H1 (cell line): ENCODE data around the gene PLCB4. TPM values are rescaled to one million over a fixed set of nuclear protein-coding genes. Genes with fewer than 3 reads are reported as not detected.

ENCODE experiments used
- CTCF ChIA-PET: fragments of 300-600 bp; sonication (Branson Sonifier 250); formaldehyde crosslinking; loops from one replicate; lab custom pipeline; 2021; ENCODE audit not compliant: partially characterized antibody; lab: Charles Lee
- POLR2A ChIA-PET: fragments of 300-600 bp; sonication (Branson Sonifier 250); formaldehyde crosslinking; loops from one replicate; lab custom pipeline; 2021; ENCODE audit warnings: inconsistent platforms; ENCODE audit not compliant: partially characterized antibody; lab: Charles Lee
- DNase-seq, 2 experiments: peaks; one replicate each; pipeline versions ENCODE4 v3.0.0 to v3.0.0-alpha.2; 2010 to 2022; ENCODE audit warnings: low spot score in 2 of 2, low read depth in 1 of 2, mixed read lengths in 1 of 2
- FAIRE-seq: peaks from 2 replicates; lab custom pipeline; 2011; peaks lifted over from hg19 to GRCh38; lab: Jason Lieb, UNC
- H2AFZ ChIP-seq: 2 replicates; pipeline ENCODE4 v1.8.1; 2012; ENCODE audit warnings: low read length, inconsistent platforms
- H2AK5ac ChIP-seq: 2 replicates; pipeline ENCODE4 v1.6.1; 2013; ENCODE audit warnings: low read depth, low read length
- H2BK120ac ChIP-seq: replicated peaks from 2 replicates; pipeline ENCODE3; 2013; ENCODE audit warnings: low read depth, low read length, inconsistent platforms
- H2BK12ac ChIP-seq: 2 replicates; pipeline ENCODE4 v1.6.1; 2013; ENCODE audit warnings: low read depth, low read length
- H2BK15ac ChIP-seq: 2 replicates; pipeline ENCODE4 v1.6.1; 2013; ENCODE audit warnings: low read length
- H2BK20ac ChIP-seq: 2 replicates; pipeline ENCODE4 v1.6.1; 2013; ENCODE audit warnings: low read length
- H2BK5ac ChIP-seq: 2 replicates; pipeline ENCODE4 v1.6.1; 2013; ENCODE audit warnings: low read depth, low read length
- H3K14ac ChIP-seq: 2 replicates; pipeline ENCODE4 v1.6.1; 2013; ENCODE audit warnings: inconsistent platforms; ENCODE audit not compliant: insufficient read length
- H3K18ac ChIP-seq: 2 replicates; pipeline ENCODE4 v1.6.1; 2013; ENCODE audit warnings: low read length; ENCODE audit errors: extremely low read depth
- H3K23ac ChIP-seq: 2 replicates; pipeline ENCODE4 v1.6.1; 2013; ENCODE audit warnings: inconsistent platforms; ENCODE audit not compliant: insufficient read length
- H3K23me2 ChIP-seq: 2 replicates; pipeline ENCODE4 v1.6.1; 2013; ENCODE audit warnings: low read depth, low read length
- H3K27ac ChIP-seq: 2 replicates; pipeline ENCODE4 v1.6.1; 2011; ENCODE audit warnings: low read depth, low read length, inconsistent platforms
- H3K27me3 ChIP-seq, 4 experiments: replicated peaks in 1 of 4; 1 replicate in 1 of 4; 2 replicates in 3 of 4; pipeline versions ENCODE4 v1.6.1 to v1.8.1; 2011 to 2013; ENCODE audit warnings: low read length in 3 of 4, mild to moderate bottlenecking in 3 of 4, inconsistent platforms in 2 of 4, mixed read lengths in 2 of 4, moderate library complexity in 1 of 4; ENCODE audit not compliant: control insufficient read depth in 3 of 4, insufficient read depth in 3 of 4; ENCODE audit errors: extremely low read depth in 1 of 4
- H3K36me3 ChIP-seq, 4 experiments: 2 replicates each; pipeline versions ENCODE4 v1.6.1 to v1.8.1; 2011 to 2013; ENCODE audit warnings: mild to moderate bottlenecking in 4 of 4, low read length in 3 of 4, moderate library complexity in 2 of 4, control low read depth in 1 of 4, inconsistent platforms in 1 of 4; ENCODE audit not compliant: insufficient read depth in 4 of 4, control insufficient read depth in 2 of 4
- H3K4ac ChIP-seq: replicated peaks from 2 replicates; pipeline ENCODE3; 2013; ENCODE audit warnings: low read length, low read depth, mixed read lengths, inconsistent platforms; ENCODE audit not compliant: insufficient read length
- H3K4me1 ChIP-seq, 4 experiments: replicated peaks in 1 of 4; 1 replicate in 1 of 4; 2 replicates in 3 of 4; pipeline versions ENCODE4 v1.6.1 to v1.8.1; 2011 to 2013; ENCODE audit warnings: low read length in 3 of 4, inconsistent platforms in 2 of 4, mixed read lengths in 1 of 4; ENCODE audit not compliant: insufficient read depth in 4 of 4, control insufficient read depth in 3 of 4
- H3K4me2 ChIP-seq, 2 experiments: 2 replicates each; pipeline versions ENCODE4 v1.6.1 to v1.8.1; 2011 to 2013; ENCODE audit warnings: low read depth in 2 of 2, low read length in 2 of 2, control low read depth in 1 of 2, inconsistent platforms in 1 of 2, mild to moderate bottlenecking in 1 of 2; ENCODE audit not compliant: insufficient read depth in 1 of 2
- H3K4me3 ChIP-seq, 4 experiments: fragments of 200-600, 300-600 bp in 1 of 4; sonication (generic), shearing (Covaris generic), sonication (Bioruptor Twin) in 1 of 4; 2 replicates each; pipeline versions ENCODE4 v1.5.1 to v1.8.1; 2011 to 2016; ENCODE audit warnings: low read length in 4 of 4, low read depth in 3 of 4, control low read depth in 2 of 4, inconsistent platforms in 2 of 4, mild to moderate bottlenecking in 2 of 4, mixed read lengths in 1 of 4, moderate library complexity in 1 of 4; ENCODE audit not compliant: insufficient read depth in 2 of 4; ENCODE audit errors: extremely low read depth in 1 of 4
- H3K56ac ChIP-seq: replicated peaks from 2 replicates; pipeline ENCODE3; 2013; ENCODE audit warnings: low read depth, mild to moderate bottlenecking, mixed read lengths, low read length, inconsistent platforms; ENCODE audit not compliant: insufficient read length
- H3K79me1 ChIP-seq: 2 replicates; pipeline ENCODE4 v1.6.1; 2013; ENCODE audit warnings: low read depth, low read length, control low read depth
- H3K79me2 ChIP-seq, 2 experiments: 2 replicates each; pipeline versions ENCODE4 v1.6.1 to v1.8.1; 2012 to 2013; ENCODE audit warnings: low read length in 2 of 2, mild to moderate bottlenecking in 2 of 2, inconsistent platforms in 1 of 2; ENCODE audit not compliant: insufficient read depth in 2 of 2, control insufficient read depth in 1 of 2
- H3K9ac ChIP-seq, 4 experiments: replicated peaks in 1 of 4; 1 replicate in 1 of 4; 2 replicates in 3 of 4; pipeline versions ENCODE4 v1.6.1 to v1.8.1; 2011 to 2013; ENCODE audit warnings: low read depth in 3 of 4, low read length in 3 of 4, control low read depth in 2 of 4, mild to moderate bottlenecking in 2 of 4, moderate library complexity in 2 of 4, inconsistent platforms in 1 of 4; ENCODE audit errors: extremely low read depth in 1 of 4
- H3K9me3 ChIP-seq, 2 experiments: 2 replicates each; pipeline versions ENCODE4 v1.6.1 to v1.8.1; 2012 to 2013; ENCODE audit warnings: mild to moderate bottlenecking in 2 of 2, moderate library complexity in 2 of 2, control low read depth in 1 of 2, inconsistent platforms in 1 of 2, low read depth in 1 of 2, low read length in 1 of 2, mixed read lengths in 1 of 2; ENCODE audit not compliant: insufficient read depth in 2 of 2
- H4K20me1 ChIP-seq, 2 experiments: replicated peaks in 1 of 2; 2 replicates each; pipeline versions ENCODE3 to v1.8.1; 2011 to 2013; ENCODE audit warnings: inconsistent platforms in 2 of 2, low read length in 2 of 2, mild to moderate bottlenecking in 1 of 2; ENCODE audit not compliant: insufficient read depth in 2 of 2, control insufficient read depth in 1 of 2
- H4K5ac ChIP-seq: 2 replicates; pipeline ENCODE4 v1.6.1; 2013; ENCODE audit warnings: low read length, low read depth, mixed read lengths, inconsistent platforms; ENCODE audit not compliant: insufficient read length
- H4K8ac ChIP-seq: 2 replicates; pipeline ENCODE4 v1.8.0; 2013; ENCODE audit warnings: mild to moderate bottlenecking, moderate library complexity, low read length, inconsistent platforms; ENCODE audit not compliant: insufficient read depth; ENCODE audit errors: extremely low read depth
- H4K91ac ChIP-seq: replicated peaks from 2 replicates; pipeline ENCODE3; 2013; ENCODE audit warnings: low read length, mixed read lengths, inconsistent platforms; ENCODE audit not compliant: insufficient read length
- ATF3 ChIP-seq: IDR thresholded peaks from 2 replicates; pipeline ENCODE4 v1.6.1; 2011; ENCODE audit warnings: low read depth, mild to moderate bottlenecking, low read length; ENCODE audit not compliant: insufficient read depth
- CREB1 ChIP-seq: IDR thresholded peaks from 2 replicates; pipeline ENCODE4 v1.6.1; 2012; ENCODE audit warnings: inconsistent platforms
- E2F6 ChIP-seq: IDR thresholded peaks from 2 replicates; pipeline ENCODE4 v1.6.1; 2012; ENCODE audit warnings: inconsistent platforms
- EZH2 ChIP-seq: fragments of 200-600 bp; sonication (generic); IDR thresholded peaks from 2 replicates; pipeline ENCODE4 v1.7.1; 2012; ENCODE audit warnings: low read depth, mild to moderate bottlenecking, moderate library complexity, low read length, inconsistent platforms; ENCODE audit not compliant: severe bottlenecking
- HDAC2 ChIP-seq, 2 experiments: fragments of 300-600 bp in 1 of 2; sonication (generic) in 1 of 2; IDR thresholded peaks; 2 replicates each; pipeline ENCODE4 v1.6.1; 2011 to 2012; ENCODE audit warnings: low read depth in 2 of 2, low read length in 2 of 2, mild to moderate bottlenecking in 2 of 2, moderate library complexity in 2 of 2, borderline replicate concordance in 1 of 2, inconsistent platforms in 1 of 2
- JUND ChIP-seq: IDR thresholded peaks from 2 replicates; pipeline ENCODE4 v1.6.1; 2011; ENCODE audit warnings: mild to moderate bottlenecking, improper control_type of control experiment, low read length
- NRF1 ChIP-seq: IDR thresholded peaks from 2 replicates; pipeline ENCODE4 v1.6.1; 2011; ENCODE audit warnings: mild to moderate bottlenecking, low read depth, low read length, improper control_type of control experiment
- POLR2A ChIP-seq, 2 experiments: IDR thresholded peaks; 1 replicate in 1 of 2; 2 replicates in 1 of 2; pipeline ENCODE4 v1.6.1; 2011; ENCODE audit warnings: low read depth in 2 of 2, low read length in 2 of 2, mild to moderate bottlenecking in 2 of 2; ENCODE audit errors: control extremely low read depth in 1 of 2
- TAF1 ChIP-seq: IDR thresholded peaks from 2 replicates; pipeline ENCODE4 v1.6.1; 2011; ENCODE audit warnings: mild to moderate bottlenecking, low read depth, low read length
- USF2 ChIP-seq: IDR thresholded peaks from 2 replicates; pipeline ENCODE4 v1.6.1; 2011; ENCODE audit warnings: low read length, improper control_type of control experiment
- WGBS, 2 experiments: shearing (Covaris generic) in 1 of 2; methylation state at CpG; one replicate each; pipeline versions ENCODE4 v1.1.6 to v1.1.7; 2013 to 2015; ENCODE audit warnings: low lambda C conversion rate in 2 of 2, mixed read lengths in 2 of 2, inconsistent platforms in 1 of 2, low coverage in 1 of 2, missing lambda C conversion rate in 1 of 2; ENCODE audit not compliant: insufficient replicate concordance in 2 of 2, insufficient coverage in 1 of 2, insufficient read length in 1 of 2; ENCODE audit errors: extremely low coverage in 1 of 2, missing lambda C conversion rate in 1 of 2; 5-methylcytosine and 5-hydroxymethylcytosine counted together
- polyA plus RNA-seq, 7 experiments: library from polyadenylated mRNA; depleted of rRNA in 3 of 7; stranded (reverse) in 5 of 7; unstranded in 2 of 7; fragments of >200 nt in 5 of 7; fragments of 200-250 nt in 2 of 7; gene quantifications; 1 replicate in 5 of 7; 2 replicates in 1 of 7; 4 replicates in 1 of 7; pipeline versions ENCODE4 v1.2.1 to v1.2.3, GENCODE V29; 2011 to 2013; ENCODE audit warnings: missing spikeins in 2 of 7, mixed read lengths in 2 of 7
- total RNA-seq: library from RNA; stranded (reverse); fragmentation: NEBNext Ultra II Directional; extraction: Animal tissue kit (Norgen Biotek cat#: 25700); gene quantifications from 2 replicates; pipeline ENCODE4 v1.2.1, GENCODE V29; 2021

PLCB4 gene
- total and polyA plus RNA-seq, 2 of the 8 experiments (the other 6 are each of a cell fraction or from before 2014, with no cell fraction given): 3.2 to 14.1 TPM

GRCh38 chr20:9331707-9332435, 263.0 kb downstream of the PLCB4 start:
- Histone ChIP-seq H3K9me3 (no peaks in the 10 kb centered on the region), H3K23ac (no peak overlapping the region), H3K4me2 (peak overlapping the region in 1 of 2 experiments; percentile 21; a peak in 1 of 4 replicates), H2AFZ (no peak overlapping the region), H2BK120ac (no peak overlapping the region), H3K18ac (no peak overlapping the region), H3K36me3 (no peaks in the 10 kb centered on the region), H3K14ac (no peak overlapping the region), H4K91ac (no peak overlapping the region), H3K4me1 (peaks cover 0 to 9% (median 6%) of the 10 kb centered on the region in 4 experiments; a peak in 5 of 7 replicates), H3K23me2 (no peaks in the 10 kb centered on the region), H3K4me3 (no peak overlapping the region), H3K4ac (no peak overlapping the region), H2BK15ac (no peak overlapping the region), H3K56ac (no peak overlapping the region), H3K79me1 (no peaks in the 10 kb centered on the region), H2BK20ac (no peak overlapping the region), H2BK12ac (no peak overlapping the region), H3K27me3 (no peaks in the 10 kb centered on the region), H3K27ac (no peak overlapping the region), H4K8ac (no peak overlapping the region), H2BK5ac (no peak overlapping the region), H4K5ac (no peak overlapping the region), H4K20me1 (no peaks in the 10 kb centered on the region), H3K9ac (no peak overlapping the region), H3K79me2 (no peaks in the 10 kb centered on the region), H2AK5ac (no peak overlapping the region)
- DNase-seq: no peak
- no peak for FAIRE-seq
- ChIA-PET CTCF (interaction anchor here (0.6 to 2.0 kb wide), 8 partner anchors 8 to 112 kb away, joined by 3 to 5 read pairs (median 4); no protein-coding TSS in a partner anchor), POLR2A (no interaction called here)
- WGBS, 2 experiments: 90% methylated on average over 2 of the region's 2 CpGs; no CpG with 5 or more reads in 1 of the 2 experiments
- TF ChIP-seq TAF1: no peak
- TF ChIP-seq HDAC2 (IDR thresholded peaks at IDR 0.05; ENCODE audit: borderline replicate concordance in 1 of 2, low read depth in 2 of 2, low read length in 2 of 2): no peak
- TF ChIP-seq NRF1: no peak
- TF ChIP-seq ATF3: no peak
- no peak for TF ChIP-seq CREB1
- no peak for TF ChIP-seq E2F6
- no peak for TF ChIP-seq JUND
- TF ChIP-seq POLR2A (IDR thresholded peaks at IDR 0.05; ENCODE audit: control extremely low read depth in 1 of 2, low read depth in 2 of 2, low read length in 2 of 2): no peak
- TF ChIP-seq EZH2: no peak
- no peak for TF ChIP-seq USF2
